Measurements from ENCODE around the gene DNAJB8.

DNA sequence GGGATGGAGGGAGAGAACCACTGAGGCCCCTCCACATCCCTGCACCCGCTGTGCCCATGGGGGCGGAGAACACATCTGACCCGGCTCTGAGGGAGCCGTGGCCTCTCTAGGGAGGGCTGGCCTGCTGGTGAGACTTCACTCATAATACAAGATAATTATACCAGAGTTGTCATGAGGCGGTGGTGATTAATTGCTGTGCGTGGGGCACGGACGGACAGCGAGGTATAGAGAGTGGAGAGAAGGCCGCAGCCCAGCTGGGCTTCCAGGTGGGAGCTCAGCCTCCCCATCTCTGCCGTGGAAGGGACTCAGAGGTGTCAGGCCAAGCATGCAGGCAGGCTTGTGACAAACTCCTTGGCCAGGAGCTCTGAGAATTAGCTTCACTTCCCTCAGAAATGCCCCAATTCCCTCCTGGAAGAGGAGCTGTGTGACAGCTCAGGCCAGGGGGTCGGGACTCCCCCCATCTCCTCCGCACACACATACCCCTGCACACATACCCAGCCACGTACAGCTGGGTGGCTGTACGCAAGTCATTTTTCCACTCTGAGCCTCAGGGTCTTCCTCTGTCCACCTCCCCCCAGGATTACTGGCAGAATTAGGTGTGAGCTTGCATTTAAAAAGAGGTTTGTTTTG is 32.3 kb upstream of the DNAJB8 start:
- TF ChIP-seq EZH2 (IDR thresholded peaks at IDR 0.05) (no peak), POLR2AphosphoS5 (IDR thresholded peaks at IDR 0.05; ENCODE audit: borderline replicate concordance, low read depth, low read length) (no peak)
